Esophagus muscularis mucosa (tissue), 4 donors: ENCODE results near the gene SLC1A1. TPM values are rescaled to one million over a fixed set of nuclear protein-coding genes. Genes with fewer than 3 reads are reported as not detected.
"Not testable (repeated sequence)": the region's sequence is repeated elsewhere in the genome, so short reads cannot be mapped to it uniquely, and the experiment has no call there.

Experiments
- DNase-seq: peaks from one replicate; pipeline ENCODE4 v3.0.0-alpha.2; 2017; ENCODE audit errors: extremely low spot score
- H3K27ac ChIP-seq, 4 donors: fragments of 200-600 bp; sonication (generic); replicated peaks in 1 of 4; 1 replicate in 3 of 4; 2 replicates in 1 of 4; pipeline ENCODE4 v1.5.1; 2016 to 2019; ENCODE audit warnings: mild to moderate bottlenecking in 1 of 4
- H3K27me3 ChIP-seq, 4 donors: fragments of 200-600 bp; sonication (generic); one replicate each; pipeline versions ENCODE4 v1.5.1 to v1.6.0; 2016 to 2019
- H3K36me3 ChIP-seq, 4 donors: fragments of 200-600 bp; sonication (generic); one replicate each; pipeline ENCODE4 v1.5.1; 2016 to 2019
- H3K4me1 ChIP-seq, 4 donors: fragments of 200-600 bp; sonication (generic); one replicate each; pipeline ENCODE4 v1.5.1; 2016 to 2019
- H3K4me3 ChIP-seq, 4 donors: fragments of 200-600 bp; sonication (generic); 1 replicate in 2 of 4; 2 replicates in 2 of 4; pipeline ENCODE4 v1.5.1; 2016 to 2019; ENCODE audit warnings: mild to moderate bottlenecking in 4 of 4, moderate library complexity in 1 of 4
- H3K9me3 ChIP-seq, 4 donors: fragments of 200-600 bp; sonication (generic); 1 replicate in 3 of 4; 2 replicates in 1 of 4; pipeline ENCODE4 v1.5.1; 2016 to 2019
- CTCF ChIP-seq, 3 experiments: fragments of 200-600 bp in 2 of 3; fragments of 450-650 bp in 1 of 3; sonication (generic) in 2 of 3; IDR thresholded peaks; one replicate each; pipeline ENCODE4 v1.5.1; 2017 to 2019; ENCODE audit warnings: antibody characterized with exemption in 3 of 3, mild to moderate bottlenecking in 2 of 3, moderate library complexity in 1 of 3
- EP300 ChIP-seq: sonication (generic); formaldehyde crosslinking; IDR thresholded peaks from one replicate; pipeline ENCODE4 v1.6.1; 2017; ENCODE audit warnings: antibody characterized with exemption
- POLR2A ChIP-seq: fragments of 450-650 bp; IDR thresholded peaks from one replicate; pipeline ENCODE4 v1.6.1; 2017; ENCODE audit warnings: antibody characterized with exemption, moderate library complexity, mild to moderate bottlenecking, low read depth
- POLR2AphosphoS5 ChIP-seq, 2 donors: sonication (generic); formaldehyde crosslinking; IDR thresholded peaks; one replicate each; pipeline ENCODE4 v1.6.1; 2017; ENCODE audit warnings: antibody characterized with exemption in 2 of 2
- WGBS: methylation state at CpG from one replicate; pipeline ENCODE4 v1.1.5; 2018; 5-methylcytosine and 5-hydroxymethylcytosine counted together
- intact Hi-C: fragments of 100-400 bp; cut with DNase I; formaldehyde crosslinking; loops from one replicate; pipeline ENCODE4 v1.15.1; 2023
- total RNA-seq, 4 donors: library from RNA; depleted of rRNA; stranded (reverse); fragments of >200 nt; gene quantifications; one replicate each; pipeline versions ENCODE4 v1.1.0 to v1.2.1, GENCODE V29; 2016

The SLC1A1 gene
- total RNA-seq, 4 donors from 2014 or later = 2.0 to 3.5 (median 2.1) TPM

DNA sequence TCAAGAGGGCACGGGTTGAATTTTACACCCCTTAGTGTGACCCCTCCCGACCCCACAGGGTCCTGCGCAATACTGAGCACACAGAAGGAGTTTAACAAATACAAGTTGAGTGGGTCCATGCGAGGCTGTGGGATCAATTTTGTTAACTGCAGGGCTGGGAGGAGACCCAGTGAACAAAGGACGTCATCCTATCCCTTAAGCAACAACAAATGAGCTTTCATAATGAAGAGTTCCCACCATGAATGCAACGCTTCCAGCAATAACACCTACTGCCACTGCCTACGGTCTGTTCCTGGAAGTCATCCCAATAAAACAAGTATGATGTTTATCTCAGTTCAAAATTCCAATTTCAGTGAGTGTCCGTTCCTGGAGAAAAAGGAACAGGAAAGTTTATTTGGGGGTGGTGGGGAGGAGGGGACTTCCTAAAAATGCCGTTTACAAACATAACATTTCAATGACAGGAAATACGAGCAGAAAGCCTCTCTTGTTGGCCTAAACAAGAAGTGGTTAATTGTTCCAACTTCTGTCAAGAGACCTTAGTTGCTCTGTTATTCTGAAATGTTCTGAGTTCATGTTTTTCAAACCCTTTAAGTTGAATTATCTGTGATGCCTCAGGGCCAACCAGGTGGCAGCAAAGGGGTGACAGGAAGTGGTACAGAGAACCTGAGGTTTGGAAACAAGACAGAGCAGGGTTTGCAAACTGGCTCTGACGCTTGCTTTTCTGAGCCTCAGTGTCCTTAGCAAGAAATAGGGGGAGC lies 106.1 kb downstream of the SLC1A1 start:
- TF ChIP-seq POLR2A (no peak), EP300 (peak; percentile 82)
- Histone ChIP-seq H3K27me3 (no peaks in the 10 kb centered on the region), H3K9me3 (no peaks in the 10 kb centered on the region), H3K4me3 (no peak overlapping the region), H3K27ac (peak overlapping the region; percentile 40 to 70 (median 52)), H3K36me3 (no peaks in the 10 kb centered on the region), H3K4me1 (peaks cover 8 to 28% (median 27%) of the 10 kb centered on the region in 4 donors)
- WGBS = 51% methylated on average over 11 of the region's 11 CpGs
- no peak for DNase-seq
- intact Hi-C loops = loop anchor here (10.0 kb wide), 1 partner anchor 112 kb away; no protein-coding TSS in a partner anchor

DNA sequence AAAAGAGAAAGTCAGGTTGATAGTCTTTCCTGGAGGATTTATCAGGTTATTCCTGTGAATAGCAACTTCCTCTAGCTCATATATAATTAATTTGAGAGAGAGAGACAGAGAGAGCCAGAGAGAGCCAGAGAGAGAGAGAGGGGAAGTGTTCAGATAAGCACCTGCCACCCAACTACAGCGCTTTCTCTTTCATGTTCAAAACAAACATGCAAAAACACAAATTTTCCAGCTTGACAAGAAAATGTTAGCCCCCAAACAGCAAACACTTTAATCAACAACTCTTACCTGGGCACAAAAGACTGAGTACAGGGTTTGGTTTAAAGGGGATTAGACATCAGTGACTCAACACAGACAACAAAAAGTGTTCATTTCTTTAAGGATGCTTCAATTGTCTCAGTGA lies 110.1 kb downstream of the SLC1A1 start:
- H3K27ac ChIP-seq = no peak overlapping the region
- intact Hi-C loops = no loop called here
- no peaks in the 10 kb centered on the region for H3K36me3 ChIP-seq
- no peak for DNase-seq
- H3K4me3 ChIP-seq = no peak overlapping the region
- no peaks in the 10 kb centered on the region for H3K27me3 ChIP-seq
- WGBS = 96% methylated on average over 1 of the region's 1 CpG
- H3K4me1 ChIP-seq = peaks cover 5 to 19% (median 17%) of the 10 kb centered on the region in 4 donors
- TF ChIP-seq CTCF (IDR thresholded peaks at IDR 0.05) (no peak), EP300 (no peak), POLR2A (no peak), POLR2AphosphoS5 (IDR thresholded peaks at IDR 0.05) (no peak)
- H3K9me3 ChIP-seq = no peaks in the 10 kb centered on the region

DNA sequence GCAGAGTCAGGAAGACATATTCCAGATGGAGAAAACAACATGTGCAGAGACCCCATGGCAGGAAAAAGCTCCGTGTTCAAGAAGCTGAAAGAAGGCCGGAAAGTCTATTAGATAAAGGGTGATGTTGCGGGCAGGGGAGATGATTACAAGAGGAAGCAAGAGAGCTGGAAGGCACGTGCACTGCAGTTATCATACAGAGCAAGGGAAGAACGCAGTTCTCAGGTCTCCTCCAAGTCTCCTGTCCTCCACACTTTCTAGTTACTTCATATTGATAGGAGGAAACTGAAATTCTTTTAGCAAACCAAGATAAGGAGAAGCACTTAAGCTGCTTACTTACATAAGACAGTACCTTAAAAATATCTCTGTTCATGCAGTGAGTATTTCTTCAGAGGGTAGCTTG lies 113.6 kb downstream of the SLC1A1 start:
- DNase-seq = no peak
- no peaks in the 10 kb centered on the region for H3K9me3 ChIP-seq
- intact Hi-C loops = no loop called here
- no peak overlapping the region for H3K4me3 ChIP-seq
- no peaks in the 10 kb centered on the region for H3K36me3 ChIP-seq
- 86% methylated on average over 5 of the region's 5 CpGs for WGBS
- no peak for TF ChIP-seq CTCF (IDR thresholded peaks at IDR 0.05)
- no peaks in the 10 kb centered on the region for H3K4me1 ChIP-seq
- no peak overlapping the region for H3K27ac ChIP-seq
- no peaks in the 10 kb centered on the region for H3K27me3 ChIP-seq

- Histone ChIP-seq H3K27me3 (no peaks in the 10 kb centered on the region), H3K4me3 (no peak overlapping the region), H3K9me3 (no peaks in the 10 kb centered on the region), H3K36me3 (no peaks in the 10 kb centered on the region), H3K27ac (no peak overlapping the region), H3K4me1 (no peaks in the 10 kb centered on the region)
- TF ChIP-seq CTCF (IDR thresholded peaks at IDR 0.05) = peak; percentile 57 to 81 (median 60)
- TF ChIP-seq EP300 = no peak
- no peak for TF ChIP-seq POLR2AphosphoS5 (IDR thresholded peaks at IDR 0.05)
- TF ChIP-seq POLR2A = no peak
- intact Hi-C loops = no loop called here
- DNase-seq = no peak
These were observed 114.4 kb downstream of the SLC1A1 start for GRCh38 chr9:4604678-4605095.

DNA sequence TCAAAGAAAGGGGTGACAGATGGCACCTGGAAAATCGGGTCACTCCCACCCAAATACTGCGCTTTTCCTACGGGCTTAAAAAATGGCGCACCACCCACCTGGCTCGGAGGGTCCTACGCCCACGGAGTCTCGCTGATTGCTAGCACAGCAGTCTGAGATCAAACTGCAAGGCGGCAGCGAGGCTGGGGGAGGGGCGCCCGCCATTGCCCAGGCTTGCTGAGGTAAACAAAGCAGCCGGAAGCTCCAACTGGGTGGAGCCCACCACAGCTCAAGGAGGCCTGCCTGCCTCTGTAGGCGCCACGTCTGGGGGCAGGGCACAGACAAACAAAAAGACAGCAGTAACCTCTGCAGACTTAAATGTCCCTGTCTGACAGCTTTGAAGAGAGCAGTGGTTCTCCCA lies 115.8 kb downstream of the SLC1A1 start:
- intact Hi-C loops, H3K27ac ChIP-seq, DNase-seq, H3K36me3 ChIP-seq, H3K4me3 ChIP-seq, H3K27me3 ChIP-seq, H3K4me1 ChIP-seq, H3K9me3 ChIP-seq: not testable (repeated sequence)
- WGBS = 93% methylated on average over 6 of the region's 15 CpGs

- Histone ChIP-seq H3K4me1 (no peaks in the 10 kb centered on the region), H3K4me3 (no peak overlapping the region), H3K9me3 (no peaks in the 10 kb centered on the region), H3K36me3 (no peaks in the 10 kb centered on the region), H3K27ac (no peak overlapping the region), H3K27me3 (no peaks in the 10 kb centered on the region)
- DNase-seq = no peak
- intact Hi-C loops = no loop called here
- 80% methylated on average over 1 of the region's 1 CpG for whole genome bisulfite sequencing
- TF ChIP-seq CTCF (IDR thresholded peaks at IDR 0.05) (no peak), POLR2A (no peak), POLR2AphosphoS5 (IDR thresholded peaks at IDR 0.05) (no peak), EP300 (no peak)
These were observed 124.4 kb downstream of the SLC1A1 start for GRCh38 chr9:4614627-4615026.
